H9 (cell line): ENCODE measurements around the gene SRP68. TPM values are rescaled to one million over a fixed set of nuclear protein-coding genes. Genes with fewer than 3 reads are reported as not detected.
A peak's percentile ranks its signal among the peaks of the same experiment; 100 is the strongest.

Experiments used
- DNase-seq: peaks from one replicate; pipeline ENCODE4 v3.0.0-alpha.2; 2017
- H2AFZ ChIP-seq: one replicate; pipeline ENCODE4 v1.6.1; 2013; ENCODE audit warnings: mild to moderate bottlenecking, low read length, control low read depth, moderate library complexity
- H2AK5ac ChIP-seq: 2 replicates; pipeline ENCODE4 v1.6.1; 2013; ENCODE audit warnings: low read length, control low read depth, mixed read lengths; ENCODE audit not compliant: insufficient read length
- H2BK120ac ChIP-seq: one replicate; pipeline ENCODE4 v1.6.1; 2013; ENCODE audit warnings: low read depth, mild to moderate bottlenecking, low read length, control low read depth, inconsistent platforms; ENCODE audit not compliant: poor library complexity, severe bottlenecking
- H2BK12ac ChIP-seq: 2 replicates; pipeline ENCODE4 v1.6.1; 2013; ENCODE audit warnings: low read length, control low read depth, mixed read lengths, low read depth; ENCODE audit not compliant: insufficient read length
- H2BK15ac ChIP-seq: 2 replicates; pipeline ENCODE4 v1.6.1; 2013; ENCODE audit warnings: low read depth, low read length, control low read depth
- H2BK20ac ChIP-seq: one replicate; pipeline ENCODE4 v1.6.1; 2013; ENCODE audit warnings: low read depth, mild to moderate bottlenecking, low read length, control low read depth, inconsistent platforms; ENCODE audit not compliant: poor library complexity, severe bottlenecking
- H2BK5ac ChIP-seq: 2 replicates; pipeline ENCODE4 v1.6.1; 2013; ENCODE audit warnings: low read length, control low read depth, mixed read lengths; ENCODE audit not compliant: insufficient read length
- H3K14ac ChIP-seq: 2 replicates; pipeline ENCODE4 v1.6.1; 2013; ENCODE audit warnings: low read length, control low read depth; ENCODE audit not compliant: insufficient read depth
- H3K18ac ChIP-seq: 2 replicates; pipeline ENCODE4 v1.6.1; 2013; ENCODE audit warnings: low read depth, mild to moderate bottlenecking, mixed read lengths, low read length, control low read depth; ENCODE audit not compliant: insufficient read length
- H3K23ac ChIP-seq: 2 replicates; pipeline ENCODE4 v1.6.1; 2013; ENCODE audit warnings: low read length, control low read depth, mixed read lengths, low read depth; ENCODE audit not compliant: insufficient read length
- H3K23me2 ChIP-seq: 2 replicates; pipeline ENCODE4 v1.6.1; 2013; ENCODE audit warnings: low read depth, mild to moderate bottlenecking, mixed read lengths, low read length, control low read depth; ENCODE audit not compliant: insufficient read length, poor library complexity, severe bottlenecking
- H3K27ac ChIP-seq: 2 replicates; pipeline ENCODE4 v1.5.1; 2013; ENCODE audit warnings: low read length, control low read depth, mixed read lengths, low read depth; ENCODE audit not compliant: insufficient read length
- H3K27me3 ChIP-seq: 2 replicates; pipeline ENCODE4 v1.6.1; 2013; ENCODE audit warnings: low read length, control low read depth, inconsistent platforms; ENCODE audit not compliant: insufficient read depth
- H3K4ac ChIP-seq: 2 replicates; pipeline ENCODE4 v1.6.1; 2013; ENCODE audit warnings: low read depth, mild to moderate bottlenecking, control low read depth, inconsistent platforms, low read length, moderate library complexity
- H3K4me1 ChIP-seq: 2 replicates; pipeline ENCODE4 v1.6.1; 2013; ENCODE audit warnings: low read length, control low read depth, inconsistent platforms; ENCODE audit not compliant: insufficient read depth
- H3K4me2 ChIP-seq: 2 replicates; pipeline ENCODE4 v1.6.1; 2013; ENCODE audit warnings: low read length, control low read depth, mixed read lengths; ENCODE audit not compliant: insufficient read length, insufficient read depth
- H3K56ac ChIP-seq: 2 replicates; pipeline ENCODE4 v1.6.1; 2013; ENCODE audit warnings: low read depth, mild to moderate bottlenecking, mixed read lengths, low read length, control low read depth; ENCODE audit not compliant: insufficient read length
- H3K79me1 ChIP-seq: 2 replicates; pipeline ENCODE4 v1.6.1; 2013; ENCODE audit warnings: low read depth, mild to moderate bottlenecking, moderate library complexity, low read length, control low read depth, inconsistent platforms; ENCODE audit not compliant: insufficient read depth, poor library complexity, severe bottlenecking
- H3K79me2 ChIP-seq: 2 replicates; pipeline ENCODE4 v1.6.1; 2013; ENCODE audit warnings: low read length, control low read depth, inconsistent platforms; ENCODE audit not compliant: insufficient read depth
- H3K9ac ChIP-seq: 2 replicates; pipeline ENCODE4 v1.6.1; 2013; ENCODE audit warnings: low read length, control low read depth, mixed read lengths; ENCODE audit not compliant: insufficient read length; ENCODE audit errors: extremely low read depth
- H3K9me3 ChIP-seq: one replicate; pipeline ENCODE4 v1.6.1; 2013; ENCODE audit warnings: low read depth, low read length, inconsistent platforms; ENCODE audit not compliant: control insufficient read depth
- H3T11ph ChIP-seq: one replicate; pipeline ENCODE4 v1.6.1; 2013; ENCODE audit warnings: mild to moderate bottlenecking, low read length, control low read depth, inconsistent platforms
- H4K20me1 ChIP-seq: one replicate; pipeline ENCODE4 v1.6.1; 2013; ENCODE audit not compliant: control insufficient read depth, insufficient read length, insufficient read depth
- H4K5ac ChIP-seq: 2 replicates; pipeline ENCODE4 v1.6.1; 2013; ENCODE audit warnings: low read depth, mild to moderate bottlenecking, mixed read lengths, low read length, control low read depth; ENCODE audit not compliant: insufficient read length
- H4K8ac ChIP-seq: replicated peaks from 2 replicates; pipeline ENCODE4 v1.6.1; 2013; ENCODE audit warnings: low read length, control low read depth, mixed read lengths, low read depth; ENCODE audit not compliant: insufficient read length
- H4K91ac ChIP-seq: 2 replicates; pipeline ENCODE4 v1.6.1; 2013; ENCODE audit warnings: low read depth, mild to moderate bottlenecking, moderate library complexity, mixed read lengths, low read length, control low read depth; ENCODE audit not compliant: insufficient read length
- H3K27ac Mint-ChIP-seq, 3 experiments: 2 replicates in 2 of 3; 3 replicates in 1 of 3; pipeline ENCODE4 v1.8.0; 2020 to 2021; ENCODE audit warnings: mixed read lengths in 3 of 3, mild to moderate bottlenecking in 1 of 3, moderate library complexity in 1 of 3
- H3K27me3 Mint-ChIP-seq: 2 replicates; pipeline ENCODE4 v1.8.0; 2021; ENCODE audit warnings: low read depth, mild to moderate bottlenecking, moderate library complexity, mixed read lengths
- H3K36me3 Mint-ChIP-seq, 3 experiments: 2 replicates in 2 of 3; 3 replicates in 1 of 3; pipeline ENCODE4 v1.8.0; 2020 to 2021; ENCODE audit warnings: low read depth in 3 of 3, mixed read lengths in 3 of 3; ENCODE audit not compliant: insufficient read depth in 1 of 3
- H3K4me1 Mint-ChIP-seq, 2 experiments: 2 replicates each; pipeline ENCODE4 v1.8.0; 2020; ENCODE audit warnings: mixed read lengths in 2 of 2
- H3K4me3 Mint-ChIP-seq, 2 experiments: 2 replicates in 1 of 2; 3 replicates in 1 of 2; pipeline ENCODE4 v1.8.0; 2020 to 2021; ENCODE audit warnings: mild to moderate bottlenecking in 2 of 2, mixed read lengths in 2 of 2, moderate library complexity in 1 of 2
- H3K9me3 Mint-ChIP-seq, 2 experiments: 2 replicates in 1 of 2; 3 replicates in 1 of 2; pipeline ENCODE4 v1.8.0; 2020; ENCODE audit warnings: mild to moderate bottlenecking in 2 of 2, mixed read lengths in 2 of 2, moderate library complexity in 1 of 2
- WGBS: extraction: QIAGEN DNeasy Blood & Tissue Kit; methylation state at CpG from one replicate; pipeline ENCODE4 v1.1.7; 2013; ENCODE audit warnings: missing lambda C conversion rate, low lambda C conversion rate, mixed read lengths; ENCODE audit not compliant: insufficient read length; ENCODE audit errors: extremely low coverage; 5-methylcytosine and 5-hydroxymethylcytosine counted together
- total RNA-seq: library from RNA; stranded (reverse); gene quantifications from 2 replicates; pipeline ENCODE4 v1.2.1, GENCODE V29; 2021
- TF ChIP-seq, protein P1 (sequence below): fragments of 200-600 bp; sonication (generic); conservative IDR thresholded peaks from 3 replicates; pipeline ENCODE4 v1.8.0; 2021; ENCODE audit warnings: antibody characterized with exemption, mild to moderate bottlenecking

Gene SRP68
- total RNA-seq, 1 experiment from 2014 or later = 86.1 TPM

GRCh38 chr17:76085066-76085730 lies 12.9 kb upstream of the SRP68 start:
- H4K20me1 ChIP-seq = no peaks in the 10 kb centered on the region
- H3K36me3 Mint-ChIP-seq = peaks cover 18 to 76% (median 60%) of the 10 kb centered on the region in 3 experiments; a peak in 6 of 7 replicates

More at GRCh38 chr17:76085066-76085730, 12.9 kb upstream of the SRP68 start:
- H3K23me2 ChIP-seq = peaks cover 2% of the 10 kb centered on the region
- no peak overlapping the region for H3K18ac ChIP-seq
- H3K9me3 ChIP-seq = no peaks in the 10 kb centered on the region
- H2AK5ac ChIP-seq = no peak overlapping the region
- no peak overlapping the region for H2BK5ac ChIP-seq
- H4K8ac ChIP-seq = no peak overlapping the region
- no peak overlapping the region for H3K4me2 ChIP-seq
- H4K91ac ChIP-seq = no peak overlapping the region
- H2BK120ac ChIP-seq = no peak overlapping the region
- TF ChIP-seq, protein P1, sequence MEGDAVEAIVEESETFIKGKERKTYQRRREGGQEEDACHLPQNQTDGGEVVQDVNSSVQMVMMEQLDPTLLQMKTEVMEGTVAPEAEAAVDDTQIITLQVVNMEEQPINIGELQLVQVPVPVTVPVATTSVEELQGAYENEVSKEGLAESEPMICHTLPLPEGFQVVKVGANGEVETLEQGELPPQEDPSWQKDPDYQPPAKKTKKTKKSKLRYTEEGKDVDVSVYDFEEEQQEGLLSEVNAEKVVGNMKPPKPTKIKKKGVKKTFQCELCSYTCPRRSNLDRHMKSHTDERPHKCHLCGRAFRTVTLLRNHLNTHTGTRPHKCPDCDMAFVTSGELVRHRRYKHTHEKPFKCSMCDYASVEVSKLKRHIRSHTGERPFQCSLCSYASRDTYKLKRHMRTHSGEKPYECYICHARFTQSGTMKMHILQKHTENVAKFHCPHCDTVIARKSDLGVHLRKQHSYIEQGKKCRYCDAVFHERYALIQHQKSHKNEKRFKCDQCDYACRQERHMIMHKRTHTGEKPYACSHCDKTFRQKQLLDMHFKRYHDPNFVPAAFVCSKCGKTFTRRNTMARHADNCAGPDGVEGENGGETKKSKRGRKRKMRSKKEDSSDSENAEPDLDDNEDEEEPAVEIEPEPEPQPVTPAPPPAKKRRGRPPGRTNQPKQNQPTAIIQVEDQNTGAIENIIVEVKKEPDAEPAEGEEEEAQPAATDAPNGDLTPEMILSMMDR = no peak
- H3K4me3 Mint-ChIP-seq = no peak overlapping the region
- no peaks in the 10 kb centered on the region for H3K27me3 ChIP-seq
- H4K5ac ChIP-seq = no peak overlapping the region
- H2BK12ac ChIP-seq = no peak overlapping the region
- peak; percentile 28 for DNase-seq
- H3K79me1 ChIP-seq = no peaks in the 10 kb centered on the region
- no peaks in the 10 kb centered on the region for H3K79me2 ChIP-seq
- no peak overlapping the region for H2BK20ac ChIP-seq
- no peak overlapping the region for H3K9ac ChIP-seq
- no peaks in the 10 kb centered on the region for H3K9me3 Mint-ChIP-seq
- H3K56ac ChIP-seq = no peak overlapping the region
- no peak overlapping the region for H3K4ac ChIP-seq
- no peak overlapping the region for H3K23ac ChIP-seq
- H3T11ph ChIP-seq = no peak overlapping the region
- no peak overlapping the region for H2AFZ ChIP-seq
- no peak overlapping the region; the same call in 1 of the 2 replicates for H3K14ac ChIP-seq
- peak overlapping the region in 1 of 3 experiments; percentile 77; a peak in 1 of 7 replicates for H3K27ac Mint-ChIP-seq
- no CpG with 5 or more reads among the region's 17 CpGs for WGBS
- peaks cover 12 to 13% of the 10 kb centered on the region in 2 experiments for H3K4me1 Mint-ChIP-seq
- no peak overlapping the region for H2BK15ac ChIP-seq
- no peaks in the 10 kb centered on the region; the same call in 1 of the 2 replicates for H3K4me1 ChIP-seq
- H3K27ac ChIP-seq = no peak overlapping the region
- H3K27me3 Mint-ChIP-seq = peaks cover 3% of the 10 kb centered on the region
